Liver (tissue), 9 donors: ENCODE measurements around the gene NRG2. TPM values are rescaled to one million over a fixed set of nuclear protein-coding genes. Genes with fewer than 3 reads are reported as not detected.

Experiments used
- DNase-seq: peaks from one replicate; pipeline ENCODE4 v3.0.0-alpha.2; 2017; ENCODE audit warnings: low spot score
- H3K27ac ChIP-seq, 2 donors: one replicate each; pipeline ENCODE4 v1.7.0; 2013; ENCODE audit warnings: inconsistent platforms in 2 of 2, low read length in 2 of 2, control low read depth in 1 of 2, low read depth in 1 of 2, mild to moderate bottlenecking in 1 of 2
- H3K27me3 ChIP-seq, 4 donors: one replicate each; pipeline versions ENCODE4 v1.6.1 to v1.7.0; 2013; ENCODE audit warnings: low read length in 3 of 4, inconsistent platforms in 1 of 4, mild to moderate bottlenecking in 1 of 4, moderate library complexity in 1 of 4; ENCODE audit not compliant: control insufficient read depth in 4 of 4, insufficient read depth in 4 of 4
- H3K36me3 ChIP-seq, 4 donors: one replicate each; pipeline versions ENCODE4 v1.6.1 to v1.7.0; 2013; ENCODE audit warnings: low read length in 3 of 4, mild to moderate bottlenecking in 3 of 4, low read depth in 1 of 4, moderate library complexity in 1 of 4; ENCODE audit not compliant: control insufficient read depth in 4 of 4, insufficient read depth in 3 of 4
- H3K4me1 ChIP-seq, 4 donors: one replicate each; pipeline versions ENCODE4 v1.6.1 to v1.7.0; 2013; ENCODE audit warnings: low read length in 3 of 4, mild to moderate bottlenecking in 3 of 4, moderate library complexity in 1 of 4; ENCODE audit not compliant: control insufficient read depth in 4 of 4, insufficient read depth in 4 of 4
- H3K4me3 ChIP-seq, 3 donors: one replicate each; pipeline versions ENCODE4 v1.6.1 to v1.7.0; 2013; ENCODE audit warnings: low read length in 3 of 3, control low read depth in 1 of 3, low read depth in 1 of 3, mild to moderate bottlenecking in 1 of 3
- H3K9ac ChIP-seq, 2 donors: one replicate each; pipeline ENCODE4 v1.7.0; 2013; ENCODE audit warnings: low read length in 2 of 2, mild to moderate bottlenecking in 2 of 2, moderate library complexity in 2 of 2, control low read depth in 1 of 2, low read depth in 1 of 2
- H3K9me3 ChIP-seq, 4 donors: one replicate each; pipeline versions ENCODE4 v1.6.1 to v1.7.0; 2013; ENCODE audit warnings: low read length in 3 of 4; ENCODE audit not compliant: control insufficient read depth in 4 of 4
- EGR1 ChIP-seq, 2 donors: IDR thresholded peaks; 2 replicates each; pipeline ENCODE4 v1.6.1; 2016 to 2018; ENCODE audit warnings: antibody characterized with exemption in 2 of 2, low read depth in 2 of 2
- FOXA1 ChIP-seq: IDR thresholded peaks from 2 replicates; pipeline ENCODE4 v1.6.1; 2016; ENCODE audit warnings: antibody characterized with exemption
- FOXA2 ChIP-seq: IDR thresholded peaks from 2 replicates; pipeline ENCODE4 v1.6.1; 2016; ENCODE audit warnings: antibody characterized with exemption
- GABPA ChIP-seq, 2 donors: IDR thresholded peaks in 1 of 2; conservative IDR thresholded peaks in 1 of 2; 2 replicates each; pipeline ENCODE4 v1.6.1; 2016; ENCODE audit warnings: antibody characterized with exemption in 2 of 2, mild to moderate bottlenecking in 1 of 2, moderate library complexity in 1 of 2
- HNF4A ChIP-seq, 2 donors: conservative IDR thresholded peaks; 2 replicates each; pipeline ENCODE4 v1.6.1; 2016; ENCODE audit warnings: antibody characterized with exemption in 2 of 2, mild to moderate bottlenecking in 2 of 2
- HNF4G ChIP-seq: IDR thresholded peaks from 2 replicates; pipeline ENCODE4 v1.6.1; 2016; ENCODE audit warnings: antibody characterized with exemption
- JUND ChIP-seq, 2 donors: IDR thresholded peaks; 2 replicates each; pipeline ENCODE4 v1.6.1; 2016; ENCODE audit warnings: antibody characterized with exemption in 2 of 2
- NR2F2 ChIP-seq: IDR thresholded peaks from 2 replicates; pipeline ENCODE4 v1.6.1; 2016; ENCODE audit warnings: antibody characterized with exemption
- RAD21 ChIP-seq, 2 donors: IDR thresholded peaks; 2 replicates each; pipeline ENCODE4 v1.6.1; 2016; ENCODE audit warnings: antibody characterized with exemption in 2 of 2, mild to moderate bottlenecking in 2 of 2
- RXRA ChIP-seq, 2 donors: IDR thresholded peaks; 2 replicates each; pipeline ENCODE4 v1.6.1; 2017 to 2018; ENCODE audit warnings: antibody characterized with exemption in 2 of 2, mild to moderate bottlenecking in 1 of 2
- SP1 ChIP-seq: IDR thresholded peaks from 2 replicates; pipeline ENCODE4 v1.6.1; 2018; ENCODE audit warnings: antibody characterized with exemption, mild to moderate bottlenecking
- TAF1 ChIP-seq: conservative IDR thresholded peaks from 2 replicates; pipeline ENCODE4 v1.6.1; 2016; ENCODE audit warnings: antibody characterized with exemption, mild to moderate bottlenecking
- YY1 ChIP-seq: IDR thresholded peaks from 2 replicates; pipeline ENCODE4 v1.6.1; 2016; ENCODE audit warnings: antibody characterized with exemption, mild to moderate bottlenecking
- WGBS: extraction: QIAGEN DNeasy Blood & Tissue Kit; methylation state at CpG from one replicate; pipeline ENCODE4 v1.1.7; 2013; 5-methylcytosine and 5-hydroxymethylcytosine counted together
- polyA plus RNA-seq, 2 donors: library from polyadenylated mRNA; stranded (reverse) in 1 of 2; unstranded in 1 of 2; fragments of 200-250 nt in 1 of 2; fragments of >200 nt in 1 of 2; fragmentation: Nextera tagmentation in 1 of 2; extraction: Ambion mirVana in 1 of 2; gene quantifications; one replicate each; pipeline versions ENCODE4 v1.2.1 to v1.2.3, GENCODE V29; 2013 to 2015
- total RNA-seq, 2 donors: library from RNA; depleted of rRNA; stranded (reverse); fragments of >200 nt; gene quantifications; one replicate each; pipeline ENCODE4 v1.2.3, GENCODE V29; 2014
- TF ChIP-seq, protein P1 (sequence below): IDR thresholded peaks from 2 replicates; pipeline ENCODE4 v1.6.1; 2016; ENCODE audit warnings: antibody characterized with exemption
- TF ChIP-seq, protein P2 (sequence below): IDR thresholded peaks from 2 replicates; pipeline ENCODE4 v1.6.1; 2016; ENCODE audit warnings: antibody characterized with exemption, mild to moderate bottlenecking
- TF ChIP-seq, protein P3 (sequence below): IDR thresholded peaks from 2 replicates; pipeline ENCODE4 v1.6.1; 2016; ENCODE audit warnings: antibody characterized with exemption
- TF ChIP-seq, protein P4 (sequence below): IDR thresholded peaks from 2 replicates; pipeline ENCODE4 v1.6.1; 2016; ENCODE audit warnings: antibody characterized with exemption
- TF ChIP-seq, protein P5 (sequence below): fragments of 150-350 bp; IDR thresholded peaks from 2 replicates; pipeline ENCODE4 v1.5.1; 2017; ENCODE audit warnings: improper control_type of control experiment, low read depth, low read length; ENCODE audit not compliant: missing input control
- donor health status: healthy.
- donor health status: healthy.
- donor health status: healthy.
- donor health status: healthy.
- donor health status: healthy.

Gene NRG2
- total and polyA plus RNA-seq, 4 donors = 0.07 to 0.08 TPM; not detected in 2

DNA sequence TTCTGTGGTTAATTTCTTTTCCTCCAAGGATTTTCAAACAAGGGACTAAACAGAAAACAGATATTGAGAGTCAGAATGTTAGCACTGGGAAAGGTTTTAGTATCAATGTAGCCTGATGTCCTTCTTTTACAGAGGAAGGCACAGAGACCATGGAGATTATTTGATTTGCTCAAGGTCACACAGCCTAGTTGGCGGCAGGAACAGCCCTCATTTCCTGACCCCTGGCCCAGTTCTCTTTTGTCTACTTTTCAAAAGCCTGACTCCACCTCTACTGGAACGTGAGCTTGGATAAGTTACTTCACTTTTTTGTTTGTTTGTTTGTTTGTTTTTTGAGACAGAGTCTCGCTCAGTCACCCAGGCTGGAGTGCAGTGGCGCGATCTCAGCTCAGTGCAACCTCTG, 6.6 kb upstream of the NRG2 start:
- H3K36me3 ChIP-seq = no peaks in the 10 kb centered on the region
- peaks cover 0 to 11% (median 0%) of the 10 kb centered on the region in 4 donors for H3K27me3 ChIP-seq
- H3K4me1 ChIP-seq = no peaks in the 10 kb centered on the region
- no peak overlapping the region for H3K4me3 ChIP-seq
- H3K9me3 ChIP-seq = no peaks in the 10 kb centered on the region
- 55% methylated on average over 5 of the region's 5 CpGs for WGBS
- H3K27ac ChIP-seq = no peak overlapping the region
- peak in 1 of 2 donors; percentile 23 for TF ChIP-seq RXRA (IDR thresholded peaks at IDR 0.05)
- TF ChIP-seq, protein P1, sequence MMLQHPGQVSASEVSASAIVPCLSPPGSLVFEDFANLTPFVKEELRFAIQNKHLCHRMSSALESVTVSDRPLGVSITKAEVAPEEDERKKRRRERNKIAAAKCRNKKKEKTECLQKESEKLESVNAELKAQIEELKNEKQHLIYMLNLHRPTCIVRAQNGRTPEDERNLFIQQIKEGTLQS = no peak
- no peak for DNase-seq
- no peak overlapping the region for H3K9ac ChIP-seq

DNA sequence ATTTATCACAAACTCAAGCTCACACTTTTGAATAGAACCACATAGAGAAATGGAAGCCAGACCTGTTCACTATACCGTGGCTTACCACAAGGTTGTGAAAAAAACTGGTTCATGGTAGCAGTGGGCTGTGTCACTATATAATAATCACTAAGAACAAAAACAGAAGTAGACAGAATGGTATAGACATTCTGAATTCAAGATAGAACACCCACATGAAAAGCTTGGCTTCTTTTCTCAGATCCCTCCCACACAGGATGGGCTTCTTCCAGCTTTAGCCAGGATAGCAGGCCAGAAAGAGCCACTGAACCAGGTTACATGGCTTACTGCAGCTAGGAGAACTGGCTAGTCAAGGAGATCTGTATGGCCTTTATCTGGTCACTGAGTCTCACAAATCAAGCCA, 6.1 kb upstream of the NRG2 start:
- DNase-seq = no peak
- Histone ChIP-seq H3K9me3 (no peaks in the 10 kb centered on the region), H3K9ac (no peak overlapping the region), H3K36me3 (no peaks in the 10 kb centered on the region), H3K27ac (no peak overlapping the region), H3K4me1 (no peaks in the 10 kb centered on the region), H3K27me3 (peaks cover 0 to 16% (median 0%) of the 10 kb centered on the region in 4 donors), H3K4me3 (no peak overlapping the region)
- TF ChIP-seq, protein P2, sequence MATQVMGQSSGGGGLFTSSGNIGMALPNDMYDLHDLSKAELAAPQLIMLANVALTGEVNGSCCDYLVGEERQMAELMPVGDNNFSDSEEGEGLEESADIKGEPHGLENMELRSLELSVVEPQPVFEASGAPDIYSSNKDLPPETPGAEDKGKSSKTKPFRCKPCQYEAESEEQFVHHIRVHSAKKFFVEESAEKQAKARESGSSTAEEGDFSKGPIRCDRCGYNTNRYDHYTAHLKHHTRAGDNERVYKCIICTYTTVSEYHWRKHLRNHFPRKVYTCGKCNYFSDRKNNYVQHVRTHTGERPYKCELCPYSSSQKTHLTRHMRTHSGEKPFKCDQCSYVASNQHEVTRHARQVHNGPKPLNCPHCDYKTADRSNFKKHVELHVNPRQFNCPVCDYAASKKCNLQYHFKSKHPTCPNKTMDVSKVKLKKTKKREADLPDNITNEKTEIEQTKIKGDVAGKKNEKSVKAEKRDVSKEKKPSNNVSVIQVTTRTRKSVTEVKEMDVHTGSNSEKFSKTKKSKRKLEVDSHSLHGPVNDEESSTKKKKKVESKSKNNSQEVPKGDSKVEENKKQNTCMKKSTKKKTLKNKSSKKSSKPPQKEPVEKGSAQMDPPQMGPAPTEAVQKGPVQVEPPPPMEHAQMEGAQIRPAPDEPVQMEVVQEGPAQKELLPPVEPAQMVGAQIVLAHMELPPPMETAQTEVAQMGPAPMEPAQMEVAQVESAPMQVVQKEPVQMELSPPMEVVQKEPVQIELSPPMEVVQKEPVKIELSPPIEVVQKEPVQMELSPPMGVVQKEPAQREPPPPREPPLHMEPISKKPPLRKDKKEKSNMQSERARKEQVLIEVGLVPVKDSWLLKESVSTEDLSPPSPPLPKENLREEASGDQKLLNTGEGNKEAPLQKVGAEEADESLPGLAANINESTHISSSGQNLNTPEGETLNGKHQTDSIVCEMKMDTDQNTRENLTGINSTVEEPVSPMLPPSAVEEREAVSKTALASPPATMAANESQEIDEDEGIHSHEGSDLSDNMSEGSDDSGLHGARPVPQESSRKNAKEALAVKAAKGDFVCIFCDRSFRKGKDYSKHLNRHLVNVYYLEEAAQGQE = no peak
- TF ChIP-seq RXRA (IDR thresholded peaks at IDR 0.05) = no peak
- TF ChIP-seq TAF1 = no peak
- TF ChIP-seq, protein P3, sequence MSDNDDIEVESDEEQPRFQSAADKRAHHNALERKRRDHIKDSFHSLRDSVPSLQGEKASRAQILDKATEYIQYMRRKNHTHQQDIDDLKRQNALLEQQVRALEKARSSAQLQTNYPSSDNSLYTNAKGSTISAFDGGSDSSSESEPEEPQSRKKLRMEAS = no peak
- TF ChIP-seq, protein P4, sequence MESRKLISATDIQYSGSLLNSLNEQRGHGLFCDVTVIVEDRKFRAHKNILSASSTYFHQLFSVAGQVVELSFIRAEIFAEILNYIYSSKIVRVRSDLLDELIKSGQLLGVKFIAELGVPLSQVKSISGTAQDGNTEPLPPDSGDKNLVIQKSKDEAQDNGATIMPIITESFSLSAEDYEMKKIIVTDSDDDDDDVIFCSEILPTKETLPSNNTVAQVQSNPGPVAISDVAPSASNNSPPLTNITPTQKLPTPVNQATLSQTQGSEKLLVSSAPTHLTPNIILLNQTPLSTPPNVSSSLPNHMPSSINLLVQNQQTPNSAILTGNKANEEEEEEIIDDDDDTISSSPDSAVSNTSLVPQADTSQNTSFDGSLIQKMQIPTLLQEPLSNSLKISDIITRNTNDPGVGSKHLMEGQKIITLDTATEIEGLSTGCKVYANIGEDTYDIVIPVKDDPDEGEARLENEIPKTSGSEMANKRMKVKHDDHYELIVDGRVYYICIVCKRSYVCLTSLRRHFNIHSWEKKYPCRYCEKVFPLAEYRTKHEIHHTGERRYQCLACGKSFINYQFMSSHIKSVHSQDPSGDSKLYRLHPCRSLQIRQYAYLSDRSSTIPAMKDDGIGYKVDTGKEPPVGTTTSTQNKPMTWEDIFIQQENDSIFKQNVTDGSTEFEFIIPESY = no peak
- TF ChIP-seq, protein P5, sequence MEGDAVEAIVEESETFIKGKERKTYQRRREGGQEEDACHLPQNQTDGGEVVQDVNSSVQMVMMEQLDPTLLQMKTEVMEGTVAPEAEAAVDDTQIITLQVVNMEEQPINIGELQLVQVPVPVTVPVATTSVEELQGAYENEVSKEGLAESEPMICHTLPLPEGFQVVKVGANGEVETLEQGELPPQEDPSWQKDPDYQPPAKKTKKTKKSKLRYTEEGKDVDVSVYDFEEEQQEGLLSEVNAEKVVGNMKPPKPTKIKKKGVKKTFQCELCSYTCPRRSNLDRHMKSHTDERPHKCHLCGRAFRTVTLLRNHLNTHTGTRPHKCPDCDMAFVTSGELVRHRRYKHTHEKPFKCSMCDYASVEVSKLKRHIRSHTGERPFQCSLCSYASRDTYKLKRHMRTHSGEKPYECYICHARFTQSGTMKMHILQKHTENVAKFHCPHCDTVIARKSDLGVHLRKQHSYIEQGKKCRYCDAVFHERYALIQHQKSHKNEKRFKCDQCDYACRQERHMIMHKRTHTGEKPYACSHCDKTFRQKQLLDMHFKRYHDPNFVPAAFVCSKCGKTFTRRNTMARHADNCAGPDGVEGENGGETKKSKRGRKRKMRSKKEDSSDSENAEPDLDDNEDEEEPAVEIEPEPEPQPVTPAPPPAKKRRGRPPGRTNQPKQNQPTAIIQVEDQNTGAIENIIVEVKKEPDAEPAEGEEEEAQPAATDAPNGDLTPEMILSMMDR = no peak
- TF ChIP-seq, protein P1 = no peak
- no peak for TF ChIP-seq HNF4A (conservative IDR thresholded peaks at IDR 0.05)
- no peak for TF ChIP-seq YY1
- no peak for TF ChIP-seq EGR1 (IDR thresholded peaks at IDR 0.05; ENCODE audit: low read depth in 2 of 2)
- no peak for TF ChIP-seq RAD21 (IDR thresholded peaks at IDR 0.05)
- TF ChIP-seq JUND (IDR thresholded peaks at IDR 0.05) = no peak
- no peak for TF ChIP-seq NR2F2
- TF ChIP-seq FOXA1 = no peak
- TF ChIP-seq GABPA (IDR thresholded peaks at IDR 0.05 in 1 of 2, conservative IDR thresholded peaks at IDR 0.05 in 1 of 2) = no peak
- no peak for TF ChIP-seq HNF4G
- no peak for TF ChIP-seq SP1
- no peak for TF ChIP-seq FOXA2
- 88% methylated on average over 1 of the region's 1 CpG for WGBS
